ENCODE measurements around the gene YWHAE.

GRCh38 chr17:1329745-1330343, 70.2 kb downstream of the YWHAE start:
- no peak for TF ChIP-seq POLR2A (IDR thresholded peaks at IDR 0.05)
- TF ChIP-seq CTCF (IDR thresholded peaks at IDR 0.05), result no peak
